ENCODE results near the gene MED26.

The MED26 gene

GRCh38 chr19:16587833-16588823, 39.9 kb downstream of the MED26 start:
- peak in 1 of 2 experiments; percentile 18 for DNase-seq

- no peak for DNase-seq
These were observed 40.8 kb downstream of the MED26 start for GRCh38 chr19:16586991-16587832.

- DNase-seq: no peak
These were observed 41.5 kb downstream of the MED26 start for GRCh38 chr19:16586477-16586871.

- DNase-seq: no peak
These were observed 42.1 kb downstream of the MED26 start for GRCh38 chr19:16585808-16586476.

- no peak for DNase-seq
These were observed 42.8 kb downstream of the MED26 start for GRCh38 chr19:16585094-16585801.

- peak; percentile 63 to 78 for DNase-seq
These were observed 43.5 kb downstream of the MED26 start for GRCh38 chr19:16584248-16585093.

GRCh38 chr19:16582486-16583261, 45.3 kb downstream of the MED26 start:
- no peak for DNase-seq

- no peak for DNase-seq
These were observed 46.0 kb downstream of the MED26 start for GRCh38 chr19:16581971-16582343.

GRCh38 chr19:16581145-16581970, 46.6 kb downstream of the MED26 start:
- DNase-seq: no peak

- no peak for DNase-seq
These were observed 48.6 kb downstream of the MED26 start for GRCh38 chr19:16579381-16579780.

- no peak for DNase-seq
These were observed 50.4 kb downstream of the MED26 start for GRCh38 chr19:16577531-16577985.

- no peak for DNase-seq
These were observed 51.1 kb downstream of the MED26 start for GRCh38 chr19:16576690-16577530.

- no peak for DNase-seq
These were observed 51.9 kb downstream of the MED26 start for GRCh38 chr19:16575861-16576689.

- DNase-seq: no peak
These were observed 52.7 kb downstream of the MED26 start for GRCh38 chr19:16575282-16575681.

GRCh38 chr19:16573925-16574324, 54.1 kb downstream of the MED26 start:
- no peak for DNase-seq

- DNase-seq: no peak
These were observed 54.7 kb downstream of the MED26 start for GRCh38 chr19:16573296-16573695.

- DNase-seq: peak; percentile 94 to 97
These were observed 55.4 kb downstream of the MED26 start, which contains the start of gene SLC35E1 for GRCh38 chr19:16572332-16573211. TSS of gene SLC35E1 (minus strand) at chr19:16572415. CDS start at chr19:16572364, 51 bp downstream.
